ENCODE data around the gene LTBP2. TPM values are rescaled to one million over a fixed set of nuclear protein-coding genes. Genes with fewer than 3 reads are reported as not detected.

The LTBP2 gene
- total RNA-seq, 1 donor from 2014 or later: 39.5 TPM

GRCh38 chr14:74630881-74631690 is 19.0 kb upstream of the LTBP2 start:
- Histone ChIP-seq H3K27me3 (ENCODE audit: low read depth) (peaks cover 1% of the 10 kb centered on the region), H3K4me1 (no peaks in the 10 kb centered on the region), H3K27ac (no peak overlapping the region), H3K4me3 (no peak overlapping the region), H3K9me3 (no peaks in the 10 kb centered on the region), H3K36me3 (no peaks in the 10 kb centered on the region)
- ATAC-seq (peak; percentile 11 to 52), DNase-seq (no peak)
- TF ChIP-seq CTCF (IDR thresholded peaks at IDR 0.05): no peak
- intact Hi-C loops (cut with DNase I): no loop called here

- Histone ChIP-seq H3K4me3 (no peak overlapping the region), H3K27me3 (ENCODE audit: low read depth) (no peaks in the 10 kb centered on the region), H3K9me3 (no peaks in the 10 kb centered on the region), H3K4me1 (no peaks in the 10 kb centered on the region), H3K36me3 (no peaks in the 10 kb centered on the region), H3K27ac (no peak overlapping the region)
- ATAC-seq: no peak
- intact Hi-C loops (cut with DNase I): no loop called here
- no peak for TF ChIP-seq CTCF (IDR thresholded peaks at IDR 0.05)
- DNase-seq: no peak
Observed at GRCh38 chr14:74628418-74628817, 16.4 kb upstream of the LTBP2 start.

GRCh38 chr14:74627076-74627475 is 15.0 kb upstream of the LTBP2 start:
- DNase-seq (no peak), ATAC-seq (no peak)
- H3K27ac ChIP-seq: no peak overlapping the region
- H3K4me1 ChIP-seq: no peaks in the 10 kb centered on the region
- no peak overlapping the region for H3K4me3 ChIP-seq
- no peaks in the 10 kb centered on the region for H3K36me3 ChIP-seq
- TF ChIP-seq CTCF (IDR thresholded peaks at IDR 0.05): no peak
- H3K27me3 ChIP-seq (ENCODE audit: low read depth): no peaks in the 10 kb centered on the region
- intact Hi-C loops (cut with DNase I): no loop called here
- no peaks in the 10 kb centered on the region for H3K9me3 ChIP-seq

- Histone ChIP-seq H3K4me1 (peaks cover 45% of the 10 kb centered on the region), H3K27ac (no peak overlapping the region), H3K36me3 (no peaks in the 10 kb centered on the region), H3K9me3 (no peaks in the 10 kb centered on the region), H3K27me3 (ENCODE audit: low read depth) (no peaks in the 10 kb centered on the region), H3K4me3 (no peak overlapping the region)
- DNase-seq (no peak), ATAC-seq (no peak)
- intact Hi-C loops (cut with DNase I): no loop called here
- no peak for TF ChIP-seq CTCF (IDR thresholded peaks at IDR 0.05)
Observed at GRCh38 chr14:74622257-74622656, 10.2 kb upstream of the LTBP2 start.

- Histone ChIP-seq H3K4me3 (no peak overlapping the region), H3K36me3 (no peaks in the 10 kb centered on the region), H3K27me3 (ENCODE audit: low read depth) (no peaks in the 10 kb centered on the region), H3K4me1 (peaks cover 52% of the 10 kb centered on the region), H3K27ac (no peak overlapping the region), H3K9me3 (no peaks in the 10 kb centered on the region)
- no peak for TF ChIP-seq CTCF (IDR thresholded peaks at IDR 0.05)
- no peak for ATAC-seq
- intact Hi-C loops (cut with DNase I): no loop called here
- no peak for DNase-seq
Observed at GRCh38 chr14:74621556-74621955, 9.5 kb upstream of the LTBP2 start.

All from lower lobe of right lung (tissue), 2 donors.